DMS 273 (cell line): ENCODE measurements around the gene WRAP73.
A peak's percentile ranks its signal among the peaks of the same experiment; 100 is the strongest.
"Not testable (repeated sequence)": the region's sequence is repeated elsewhere in the genome, so short reads cannot be mapped to it uniquely, and the experiment has no call there.

Source experiments
- DNase-seq: peaks from one replicate; lab custom pipeline; 2025; ENCODE audit not compliant: unreplicated experiment; lab: John Stamatoyannopoulos, UW

WRAP73 gene

DNA sequence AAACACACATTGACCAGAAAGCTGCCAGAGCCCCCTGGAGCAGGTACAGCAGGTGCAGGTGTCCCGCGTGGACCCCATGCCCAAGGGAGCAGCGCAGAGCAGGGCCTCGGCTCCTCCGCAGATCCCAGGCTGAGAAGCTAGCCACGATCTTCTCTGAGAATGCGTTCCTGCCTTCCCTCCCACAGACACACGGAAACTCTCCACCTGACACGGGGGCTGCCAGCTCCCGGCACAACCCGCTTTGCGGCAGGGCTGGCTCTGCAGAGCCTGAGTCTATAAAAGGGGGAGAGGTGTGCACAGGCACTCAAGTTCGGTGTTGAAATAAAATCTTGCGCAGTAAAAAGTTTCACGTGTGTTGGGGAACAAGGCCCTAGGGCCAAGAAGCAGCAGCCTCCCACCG lies 48.2 kb downstream of the WRAP73 start:
- DNase-seq = no peak

DNA sequence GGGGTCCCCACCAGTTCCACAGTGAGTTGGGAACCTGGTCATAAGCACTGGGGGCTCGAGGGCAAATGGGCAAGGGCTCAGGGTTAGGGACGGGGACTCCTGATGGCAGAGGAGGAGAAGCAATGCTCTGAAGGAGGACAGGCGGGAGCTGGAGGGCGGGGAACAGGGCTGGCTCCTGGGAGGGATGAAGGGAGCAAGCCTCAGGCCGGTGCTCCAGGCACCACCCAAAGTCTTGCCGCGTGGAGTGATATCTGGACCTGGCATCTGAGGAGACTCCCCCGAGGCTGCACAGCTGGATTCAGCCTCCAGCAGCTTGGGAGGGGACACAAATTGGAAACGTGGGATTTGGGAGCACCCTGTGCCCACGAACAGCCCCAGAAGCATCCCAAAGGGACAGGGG lies 49.5 kb downstream of the WRAP73 start:
- DNase-seq = no peak

DNA sequence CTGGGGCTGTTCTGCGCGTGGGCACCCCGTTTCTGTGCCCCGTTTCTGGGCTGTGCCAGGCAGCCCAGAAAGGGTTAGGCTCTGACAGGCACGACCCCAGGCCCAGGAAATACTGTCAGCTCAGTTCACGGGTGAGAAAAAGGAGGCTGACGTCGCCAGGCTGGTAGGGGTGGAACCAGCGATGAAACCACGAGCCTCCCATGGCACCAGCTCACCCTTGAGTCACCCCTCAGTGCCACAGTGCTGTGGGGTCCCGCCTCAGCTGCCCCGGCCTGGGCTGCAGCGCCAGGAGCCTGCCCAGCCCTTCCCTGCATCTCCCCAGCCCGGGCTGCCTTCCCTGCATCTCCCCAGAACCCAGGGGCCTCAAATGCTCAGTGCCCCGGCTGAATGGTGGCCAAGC lies 50.1 kb downstream of the WRAP73 start:
- no peak for DNase-seq

DNA sequence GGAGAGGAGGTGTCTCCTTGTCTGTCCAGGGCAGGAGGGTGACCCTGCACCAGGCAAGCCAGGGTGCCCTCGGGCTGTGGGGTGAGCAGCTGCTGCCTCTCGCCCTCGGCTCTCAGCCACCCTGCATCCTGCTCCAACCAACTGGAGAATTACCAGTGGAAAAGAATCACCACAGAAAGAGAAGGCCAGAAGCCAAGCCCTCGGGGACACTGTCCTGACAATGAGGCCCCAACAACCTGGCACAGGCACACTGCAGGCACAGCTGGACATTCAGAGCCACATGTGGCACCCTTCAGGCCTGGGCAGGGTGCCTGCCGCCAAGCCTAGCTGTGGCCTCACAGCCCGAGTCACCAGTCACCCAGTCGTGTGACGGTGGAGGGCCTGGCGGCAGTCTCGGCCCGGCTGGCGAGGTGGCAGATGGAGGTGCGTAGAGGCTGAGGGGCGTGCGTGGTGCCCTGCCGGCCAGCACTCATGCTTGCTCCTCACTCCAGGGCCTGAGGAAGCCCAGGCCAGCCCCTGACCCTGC lies 50.6 kb downstream of the WRAP73 start:
- DNase-seq = peak; percentile 54

DNA sequence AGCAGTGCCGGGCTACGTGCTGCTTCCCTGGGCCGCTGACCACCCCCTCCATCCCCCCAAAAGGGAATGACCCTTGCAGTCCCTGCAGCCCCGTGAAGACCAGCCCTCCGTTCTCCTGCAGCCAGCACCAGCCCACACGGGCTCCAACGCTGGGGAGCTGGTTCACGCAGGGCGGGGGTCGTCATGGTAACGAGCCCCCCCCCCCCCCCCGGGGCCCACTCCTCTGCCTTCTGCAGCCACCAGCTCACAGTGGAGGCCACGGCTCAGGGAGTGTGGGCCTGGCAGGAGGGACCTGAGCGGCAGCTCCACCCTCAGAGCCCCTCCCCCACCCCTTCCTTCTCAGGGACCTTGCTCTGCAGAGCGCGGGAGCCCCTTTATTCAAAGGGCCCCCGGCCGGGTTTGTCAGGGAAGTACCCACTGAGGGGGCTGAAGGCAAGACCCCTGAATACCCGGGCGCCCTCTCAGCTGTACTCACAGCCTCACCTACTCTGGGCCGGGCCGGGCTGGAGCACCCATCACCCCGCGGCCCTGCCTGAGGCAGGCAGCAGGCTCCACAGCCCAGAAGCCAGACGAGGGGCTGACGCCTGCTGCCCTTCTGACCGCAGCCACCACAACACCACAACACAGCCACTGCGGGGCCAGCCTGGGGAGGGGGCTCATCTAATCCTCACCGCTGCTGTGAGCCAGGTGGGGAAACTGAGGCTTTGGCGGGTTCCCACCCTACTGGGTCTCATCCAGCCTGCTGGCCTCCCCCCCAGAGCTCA lies 51.2 kb downstream of the WRAP73 start:
- DNase-seq = no peak

DNA sequence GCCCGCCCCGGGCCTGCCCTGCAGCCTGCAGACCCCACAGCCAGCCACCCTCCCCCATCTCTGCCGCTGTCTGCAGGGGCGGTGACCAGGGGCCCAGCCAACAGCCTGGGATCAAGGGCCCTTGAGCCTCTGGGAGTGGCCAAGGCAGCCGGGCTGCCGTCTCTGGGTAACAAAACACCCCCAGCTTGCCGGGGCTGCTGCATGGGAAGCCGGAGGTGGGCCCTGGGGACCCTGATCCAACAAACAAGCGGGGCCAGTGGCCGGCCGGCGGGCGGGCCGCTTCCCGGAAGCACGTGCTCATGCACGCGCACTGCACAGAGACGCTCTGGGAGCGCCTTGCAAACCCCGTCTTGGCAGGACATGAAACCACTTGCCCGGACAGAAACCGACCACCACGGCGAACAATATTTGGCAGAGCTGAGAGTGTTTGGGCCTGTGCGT lies 51.8 kb downstream of the WRAP73 start:
- no peak for DNase-seq

DNA sequence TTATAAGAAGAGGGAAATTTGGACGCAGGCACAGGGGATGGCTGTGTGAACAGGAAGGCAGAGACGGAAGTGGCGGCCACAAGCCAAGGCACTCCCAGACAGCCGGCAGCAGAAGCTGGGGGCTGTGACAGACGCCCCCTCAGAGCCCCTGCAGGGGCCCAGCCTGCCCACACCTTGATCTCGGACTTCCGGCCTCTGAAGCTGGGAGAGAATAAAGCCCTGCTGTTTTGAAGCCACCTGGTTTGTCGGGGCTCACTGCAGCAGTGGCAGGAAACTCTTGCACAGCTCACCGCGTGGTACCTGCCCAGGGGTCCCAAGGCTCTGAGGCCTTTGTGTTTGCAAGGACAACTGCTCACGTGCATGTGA lies 52.3 kb downstream of the WRAP73 start:
- no peak for DNase-seq

DNA sequence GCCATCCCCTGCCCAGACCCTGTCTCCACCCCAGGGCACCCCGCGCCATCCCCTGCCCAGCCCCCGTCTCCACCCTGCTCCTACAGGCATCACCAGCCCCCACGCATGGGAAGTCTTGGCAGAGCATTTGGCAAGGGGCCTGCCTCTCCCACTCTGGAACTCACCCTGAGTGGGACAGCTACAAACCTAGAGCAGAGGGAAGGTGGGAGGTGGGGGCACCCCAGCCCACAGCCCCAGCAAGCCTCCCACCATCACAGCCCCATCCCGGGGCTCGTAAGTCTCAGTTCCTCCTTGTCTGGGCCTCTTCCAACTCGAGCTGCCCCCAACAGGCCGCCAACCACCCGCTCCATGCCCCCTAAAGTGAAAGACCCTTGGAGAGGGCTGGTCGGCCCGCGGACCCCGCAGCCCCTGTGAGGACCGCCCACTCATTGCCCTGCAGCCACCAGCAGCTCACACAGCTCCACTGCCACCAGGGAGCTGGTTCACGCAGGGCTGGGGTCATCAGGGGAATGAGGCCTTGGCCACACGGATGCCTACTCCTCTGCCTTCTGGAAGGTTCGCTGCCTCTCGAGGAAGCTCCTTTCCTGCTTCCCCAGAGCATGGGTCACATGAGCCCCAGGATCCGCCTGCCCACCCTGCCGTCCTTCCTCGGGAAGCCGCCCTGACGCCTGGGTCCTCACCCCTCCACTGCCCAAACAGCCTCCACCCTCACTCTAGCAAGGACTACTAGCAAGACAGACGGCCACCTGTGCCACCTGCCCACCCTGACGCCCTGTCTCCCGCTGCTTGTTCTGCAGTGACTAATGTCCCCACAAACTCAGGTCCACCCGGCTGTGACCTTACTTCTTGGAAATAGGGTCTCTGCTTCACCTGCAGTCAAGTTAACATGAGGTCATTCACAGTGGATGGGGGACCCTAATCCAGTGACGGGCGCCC lies 53.0 kb downstream of the WRAP73 start:
- DNase-seq = no peak

DNA sequence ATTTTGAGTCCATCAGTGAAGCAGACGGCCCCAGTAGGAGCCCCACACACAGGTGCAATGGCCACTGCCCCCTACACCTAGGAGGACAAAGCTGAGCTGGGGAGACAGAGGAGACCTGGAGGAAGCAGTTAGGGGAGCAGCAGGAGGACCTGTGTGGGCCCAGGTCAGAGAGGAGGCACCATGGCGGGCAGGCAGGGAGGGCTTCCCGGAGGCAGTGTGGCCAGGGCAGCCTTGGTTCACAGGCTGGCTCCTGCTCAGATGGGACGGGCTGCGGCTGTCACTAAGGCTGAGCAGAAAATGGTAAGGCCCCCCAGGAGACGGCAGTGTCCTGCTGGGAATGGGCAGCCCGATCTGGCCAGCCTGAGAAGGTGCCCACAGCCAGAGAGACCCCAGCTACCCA lies 54.0 kb downstream of the WRAP73 start:
- DNase-seq = no peak

DNA sequence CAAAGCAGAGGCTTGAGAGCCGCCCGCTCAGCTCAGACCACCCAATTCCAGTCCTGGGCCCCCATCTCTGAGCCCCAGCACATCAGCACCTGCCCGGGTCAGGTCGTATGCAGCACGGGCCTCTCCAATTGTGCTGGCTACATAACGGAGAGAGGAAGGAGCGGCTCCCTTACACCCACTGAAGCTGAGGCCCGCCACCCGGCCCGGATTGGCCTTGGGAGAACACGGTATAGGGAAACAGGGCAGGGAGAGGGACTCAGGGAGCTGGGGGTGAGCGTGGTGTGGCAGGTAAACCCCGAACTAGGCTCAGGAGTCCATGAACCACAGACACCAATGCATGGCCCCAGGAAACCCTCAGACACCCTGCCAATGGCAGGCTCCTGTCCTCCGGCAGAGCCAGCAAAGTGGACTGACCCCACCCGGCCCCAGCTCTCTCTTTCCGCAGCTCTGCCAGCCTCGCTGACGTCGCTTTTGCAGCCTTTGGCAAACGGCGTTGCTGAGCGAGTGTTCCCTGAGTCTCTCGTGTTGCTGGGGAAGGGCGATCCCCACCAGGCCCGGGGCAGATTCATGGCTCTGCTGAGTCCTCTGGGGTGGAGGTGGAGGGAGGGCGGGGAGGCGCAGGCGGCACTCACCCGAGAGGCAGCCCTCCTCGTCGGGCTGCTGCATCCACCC lies 55.1 kb downstream of the WRAP73 start:
- no peak for DNase-seq

DNA sequence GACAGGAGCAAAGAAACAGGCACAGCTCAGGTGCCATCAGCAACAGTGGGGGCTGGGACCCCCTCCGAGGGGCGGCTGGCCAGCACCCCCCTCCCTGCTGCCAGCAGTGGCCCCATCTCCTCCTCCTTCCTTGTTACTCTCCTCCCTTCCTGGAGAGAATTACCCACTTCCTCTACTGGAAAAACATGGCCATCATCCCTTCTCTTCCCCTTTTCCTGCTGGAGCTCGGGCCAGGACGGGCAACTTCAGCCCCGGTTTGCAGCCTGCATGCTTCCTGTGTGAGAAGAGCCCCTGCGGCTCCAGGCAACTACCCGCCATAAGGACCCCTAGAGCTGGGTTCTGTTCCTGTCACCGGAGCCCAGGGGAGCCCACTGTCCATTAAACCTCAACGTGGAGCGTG lies 56.2 kb downstream of the WRAP73 start:
- DNase-seq = no peak

DNA sequence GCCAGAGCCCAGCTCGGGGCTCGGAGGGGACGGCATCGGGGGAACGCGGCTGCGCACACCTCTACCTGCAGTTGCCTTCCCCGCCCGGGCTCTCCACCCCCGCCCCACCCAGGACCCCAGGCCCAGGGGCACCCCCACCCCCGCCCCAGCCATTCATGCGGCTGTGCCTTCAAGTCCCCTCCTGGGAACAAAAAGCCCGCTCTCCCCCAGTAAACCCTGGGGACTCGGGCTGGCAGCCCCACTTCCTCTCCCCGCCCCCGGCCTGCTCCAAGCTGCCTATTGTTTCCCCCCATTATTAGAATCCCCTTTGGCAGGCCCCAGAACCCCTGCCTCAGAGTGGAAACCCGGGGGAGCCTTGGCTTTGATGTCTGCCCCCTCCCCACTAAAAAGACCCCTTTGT lies 56.6 kb downstream of the WRAP73 start:
- no peak for DNase-seq

DNA sequence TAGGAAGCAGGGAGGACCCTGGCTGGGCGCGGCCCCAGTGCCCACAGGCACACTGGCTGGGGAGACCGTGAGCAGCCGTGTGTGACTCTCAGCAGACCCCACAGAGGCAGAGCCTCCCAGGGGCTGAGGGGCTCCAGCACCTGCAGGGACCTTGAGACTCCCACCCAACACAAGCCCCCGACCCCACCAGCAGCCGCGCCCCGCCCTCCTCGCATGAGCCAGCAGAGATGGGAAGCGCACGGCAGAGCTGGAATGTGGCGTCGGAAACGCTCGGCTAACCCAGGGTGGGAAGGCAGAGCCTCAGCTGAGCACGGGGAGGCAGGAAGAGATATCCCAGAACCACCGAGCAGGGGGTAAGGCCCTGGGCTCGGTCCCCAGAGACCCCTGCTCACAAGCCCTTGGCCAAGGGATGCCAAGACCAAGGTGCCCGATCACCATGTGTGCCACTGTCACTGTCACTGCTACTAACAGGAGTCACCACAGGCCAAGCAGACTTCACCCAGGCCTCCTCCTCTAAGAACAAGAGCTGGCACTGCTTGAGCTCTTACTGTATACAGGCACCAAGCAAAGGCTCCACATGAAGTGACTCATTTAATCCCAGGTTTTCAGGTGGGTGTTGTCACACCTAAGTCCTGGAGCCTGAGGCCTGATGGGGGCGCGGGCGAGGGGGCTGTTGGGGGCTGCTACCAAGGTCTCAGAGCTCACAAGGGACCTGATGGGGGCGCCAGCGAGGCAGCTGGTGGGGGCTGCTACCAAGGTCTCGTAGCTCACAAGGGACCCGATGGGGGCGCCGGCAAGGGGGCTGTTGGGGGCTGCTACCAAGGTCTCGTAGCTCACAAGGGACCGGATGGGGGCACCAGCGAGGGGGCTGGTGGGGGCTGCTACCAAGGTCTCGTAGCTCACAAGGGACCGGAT lies 58.7 kb downstream of the WRAP73 start:
- DNase-seq = peak; percentile 27

DNA sequence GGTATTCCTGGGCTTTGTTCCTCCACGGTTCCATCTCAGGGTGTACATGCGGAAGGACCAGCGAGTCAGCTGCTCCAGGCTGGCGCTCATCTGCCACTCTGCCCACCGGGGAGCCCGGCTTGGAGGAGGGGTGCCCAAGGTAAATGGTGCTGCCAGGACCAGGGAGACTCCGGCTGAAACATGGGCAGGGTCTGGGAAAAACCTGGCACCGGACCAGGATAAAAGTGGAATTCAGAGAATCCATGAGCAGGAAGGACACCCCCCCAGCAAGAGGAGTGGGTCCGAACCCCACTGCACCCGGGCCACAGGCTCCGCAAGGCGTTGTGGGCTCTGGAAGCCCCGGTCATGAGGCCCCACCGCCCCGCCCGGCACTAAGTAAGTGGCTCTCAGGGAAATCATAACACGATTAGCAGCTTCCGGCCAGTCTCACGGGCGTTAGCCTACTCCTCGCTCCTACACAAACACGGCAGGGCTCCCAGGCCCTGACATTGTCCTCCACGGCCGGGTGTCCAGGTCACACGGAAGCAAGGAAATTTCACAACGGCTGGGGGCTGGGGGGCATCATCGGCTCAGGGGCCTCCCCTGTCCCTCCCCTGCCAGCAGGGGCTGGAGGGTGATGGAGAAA lies 59.7 kb downstream of the WRAP73 start:
- no peak for DNase-seq

DNA sequence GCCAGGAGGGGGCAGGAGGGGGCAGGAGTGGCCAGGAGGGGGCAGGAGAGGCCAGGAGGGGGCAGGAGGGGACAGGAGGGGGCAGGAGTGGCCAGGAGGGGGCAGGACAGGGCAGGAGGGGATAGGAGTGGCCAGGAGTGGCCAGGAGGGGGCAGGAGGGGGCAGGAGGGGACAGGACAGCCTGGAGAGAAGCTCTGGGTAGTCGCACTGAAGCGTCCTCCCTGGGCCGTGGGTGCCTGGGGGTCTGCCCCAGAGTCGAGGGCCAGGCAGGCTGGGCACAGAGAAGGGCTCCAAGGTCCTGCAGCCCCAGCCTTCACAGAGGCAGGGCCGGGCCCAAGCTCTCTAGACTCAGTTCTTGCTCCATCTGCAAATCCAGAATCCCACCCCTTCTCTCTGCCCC lies 61.5 kb downstream of the WRAP73 start:
- DNase-seq = no peak

DNA sequence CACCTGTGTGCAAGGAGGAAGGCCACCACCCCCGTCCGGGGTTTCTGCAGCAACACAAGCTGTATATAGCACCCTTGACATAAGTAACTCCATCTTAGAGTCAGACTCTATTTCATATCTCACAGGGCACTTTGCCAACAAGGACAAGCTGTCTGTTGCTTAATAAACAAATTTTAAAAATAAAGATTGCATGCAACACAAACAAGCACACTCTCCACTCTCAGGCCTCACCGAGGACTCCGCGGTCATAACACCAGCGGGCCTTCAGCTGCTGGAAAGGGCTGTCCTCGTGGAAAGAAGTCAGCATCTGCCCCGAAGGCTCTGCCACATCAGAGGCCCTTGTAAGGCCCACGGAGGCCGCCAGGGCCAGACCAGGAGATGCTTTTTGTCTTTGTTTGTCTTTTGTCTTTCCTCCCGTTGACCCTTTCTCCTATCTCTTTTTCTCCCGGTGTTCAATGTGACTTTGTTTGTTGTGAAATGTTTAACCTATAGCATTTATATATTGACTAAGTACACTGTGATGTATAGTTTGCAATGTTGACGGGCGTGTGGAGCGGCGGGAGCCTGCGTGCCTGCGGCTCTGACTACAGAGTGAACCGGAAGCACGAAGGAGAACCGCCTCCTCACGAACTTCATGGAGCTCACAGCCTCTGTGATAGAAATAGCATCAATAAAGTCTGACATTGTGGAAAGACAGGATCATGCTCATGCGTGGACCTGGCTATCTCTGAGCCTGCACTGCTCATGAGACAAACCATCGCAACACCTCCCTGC lies 62.7 kb downstream of the WRAP73 start:
- DNase-seq = no peak

DNA sequence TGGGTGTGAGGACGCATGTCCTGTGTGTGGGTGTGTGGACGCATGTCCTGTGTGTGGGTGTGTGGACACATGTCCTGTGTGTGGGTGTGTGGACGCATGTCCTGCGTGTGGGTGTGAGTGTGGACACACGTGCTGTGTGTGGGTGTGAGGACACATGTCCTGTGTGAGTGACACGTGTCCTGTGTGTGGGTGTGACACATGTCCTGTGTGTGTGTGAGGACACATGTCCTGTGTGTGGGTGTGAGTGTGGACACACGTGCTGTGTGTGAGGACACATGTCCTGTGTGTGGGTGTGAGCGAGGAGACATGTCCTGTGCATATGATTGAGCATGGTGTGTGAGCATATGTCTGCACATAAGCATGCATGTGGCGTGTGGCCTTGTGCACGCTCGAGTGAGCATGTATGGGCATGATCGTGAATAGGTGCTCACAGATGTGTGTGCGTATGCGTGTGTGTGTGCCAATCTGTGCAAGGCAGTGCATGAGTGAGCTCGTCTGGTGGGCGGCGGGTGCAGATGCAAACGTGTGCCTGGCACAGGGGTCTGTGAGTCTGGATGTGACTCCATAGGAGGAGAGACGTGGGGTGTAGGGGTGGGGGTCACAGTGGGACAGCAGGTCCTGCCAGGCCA lies 63.8 kb downstream of the WRAP73 start:
- no peak for DNase-seq

DNA sequence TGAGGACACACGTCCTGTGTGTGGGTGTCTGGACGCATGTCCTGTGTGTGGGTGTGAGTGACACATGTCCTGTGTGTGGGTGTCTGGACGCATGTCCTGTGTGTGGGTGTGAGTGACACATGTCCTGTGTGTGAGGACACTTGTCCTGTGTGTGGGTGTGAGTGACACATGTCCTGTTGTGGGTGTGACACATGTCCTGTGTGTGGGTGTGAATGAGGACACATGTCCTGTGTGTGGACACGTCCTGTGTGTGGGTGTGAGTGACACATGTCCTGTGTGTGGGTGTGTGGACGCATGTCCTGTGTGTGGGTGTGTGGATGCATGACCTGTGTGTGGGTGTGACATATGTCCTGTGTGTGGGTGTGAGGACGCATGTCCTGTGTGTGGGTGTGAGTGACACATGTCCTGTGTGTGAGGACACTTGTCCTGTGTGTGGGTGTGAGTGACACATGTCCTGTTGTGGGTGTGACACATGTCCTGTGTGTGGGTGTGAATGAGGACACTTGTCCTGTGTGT lies 64.5 kb downstream of the WRAP73 start:
- not testable (repeated sequence) for DNase-seq

DNA sequence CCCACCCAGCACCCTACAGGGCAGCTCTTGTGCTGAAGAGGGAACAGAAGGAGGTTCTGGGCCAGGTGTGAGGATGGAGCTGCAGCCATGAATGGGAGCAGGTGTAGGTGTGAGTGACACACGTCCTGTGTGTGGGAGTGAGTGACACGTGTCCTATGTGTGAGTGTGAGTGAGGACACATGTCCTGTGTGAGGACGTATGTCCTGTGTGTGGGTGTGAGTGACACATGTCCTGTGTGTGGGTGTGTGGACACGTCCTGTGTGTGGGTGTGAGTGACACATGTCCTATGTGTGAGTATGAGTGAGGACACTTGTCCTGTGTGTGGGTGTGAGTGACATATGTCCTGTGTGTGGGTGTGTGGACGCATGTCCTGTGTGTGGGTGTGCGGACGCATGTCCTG lies 65.0 kb downstream of the WRAP73 start:
- DNase-seq = no peak
